ENCODE measurements around the gene IP6K3. TPM values are rescaled to one million over a fixed set of nuclear protein-coding genes. Genes with fewer than 3 reads are reported as not detected.
A peak's percentile ranks its signal among the peaks of the same experiment; 100 is the strongest.

Gene IP6K3
- polyA plus RNA-seq, 3 donors, result not detected

- H3K27ac Mint-ChIP-seq, result no peak overlapping the region
- no peak for DNase-seq
- intact Hi-C loops (cut with micrococcal nuclease), result no loop called here
Measured at GRCh38 chr6:33699131-33699530, 47.6 kb downstream of the IP6K3 start.

GRCh38 chr6:33698494-33698893, 48.2 kb downstream of the IP6K3 start:
- Mint-ChIP-seq H3K4me3 (no peak overlapping the region), H3K4me1 (peaks cover 6% of the 10 kb centered on the region)
- no peaks in the 10 kb centered on the region for H3K4me1 ChIP-seq (ENCODE audit: control insufficient read depth in 1 of 2, insufficient read depth in 2 of 2, low read length in 2 of 2)

More at GRCh38 chr6:33699131-33699530, 47.6 kb downstream of the IP6K3 start:
- no peaks in the 10 kb centered on the region for H3K27me3 ChIP-seq (ENCODE audit: control insufficient read depth in 2 of 2, insufficient read depth in 2 of 2, low read length in 2 of 2)
- H3K9ac ChIP-seq (ENCODE audit: insufficient read depth, low read length, poor library complexity, severe bottlenecking), result no peak overlapping the region
- no peak overlapping the region for H3K4me3 Mint-ChIP-seq
- no peaks in the 10 kb centered on the region for H3K4me1 ChIP-seq (ENCODE audit: control insufficient read depth in 1 of 2, insufficient read depth in 2 of 2, low read length in 2 of 2)
- H3K36me3 ChIP-seq (replicated peaks in 1 of 2; ENCODE audit: control insufficient read depth in 1 of 2, insufficient read depth in 2 of 2, low read length in 2 of 2), result peaks cover 18 to 49% of the 10 kb centered on the region in 2 donors
- no peaks in the 10 kb centered on the region for H4K20me1 ChIP-seq (ENCODE audit: insufficient read depth, low read length)
- peaks cover 6% of the 10 kb centered on the region for H3K4me1 Mint-ChIP-seq
- H3K27me3 Mint-ChIP-seq (ENCODE audit: low read depth in 3 of 3), result peaks cover 0 to 4% (median 0%) of the 10 kb centered on the region in 3 donors
- no peak overlapping the region for H3K27ac ChIP-seq (ENCODE audit: low read depth in 1 of 2, low read length in 2 of 2)
- H3K79me2 ChIP-seq (ENCODE audit: insufficient read depth, low read length), result no peaks in the 10 kb centered on the region
- H3K9me3 ChIP-seq (replicated peaks in 1 of 2; ENCODE audit: control insufficient read depth in 1 of 2, insufficient read depth in 1 of 2, low read length in 2 of 2), result no peaks in the 10 kb centered on the region
- no peak for TF ChIP-seq CTCF (IDR thresholded peaks at IDR 0.05)
- H3K4me3 ChIP-seq (replicated peaks in 1 of 3; ENCODE audit: low read depth in 2 of 3, low read length in 3 of 3), result no peak overlapping the region
- H2AFZ ChIP-seq (ENCODE audit: insufficient read depth, low read depth, low read length, poor library complexity, severe bottlenecking), result no peak overlapping the region
- H3K36me3 Mint-ChIP-seq, result peaks cover 49 to 55% of the 10 kb centered on the region in 2 donors
- H3K9me3 Mint-ChIP-seq, result no peaks in the 10 kb centered on the region
- no peak overlapping the region for H3K4me2 ChIP-seq (replicated peaks; ENCODE audit: extremely low read depth, low read length, poor library complexity, severe bottlenecking)
- WGBS (ENCODE audit: insufficient coverage), result 84% methylated on average over 6 of the region's 8 CpGs

More at GRCh38 chr6:33698494-33698893, 48.2 kb downstream of the IP6K3 start:
- peaks cover 52 to 56% of the 10 kb centered on the region in 2 donors for H3K36me3 Mint-ChIP-seq
- H3K4me2 ChIP-seq (replicated peaks; ENCODE audit: extremely low read depth, low read length, poor library complexity, severe bottlenecking), result no peak overlapping the region
- H3K36me3 ChIP-seq (replicated peaks in 1 of 2; ENCODE audit: control insufficient read depth in 1 of 2, insufficient read depth in 2 of 2, low read length in 2 of 2), result peaks cover 18 to 49% of the 10 kb centered on the region in 2 donors
- H3K27me3 ChIP-seq (ENCODE audit: control insufficient read depth in 2 of 2, insufficient read depth in 2 of 2, low read length in 2 of 2), result no peaks in the 10 kb centered on the region
- H3K27ac ChIP-seq (ENCODE audit: low read depth in 1 of 2, low read length in 2 of 2), result no peak overlapping the region
- DNase-seq, result no peak
- H3K79me2 ChIP-seq (ENCODE audit: insufficient read depth, low read length), result no peaks in the 10 kb centered on the region
- intact Hi-C loops (cut with micrococcal nuclease), result no loop called here
- peaks cover 0 to 4% (median 0%) of the 10 kb centered on the region in 3 donors for H3K27me3 Mint-ChIP-seq (ENCODE audit: low read depth in 3 of 3)
- H3K9me3 Mint-ChIP-seq, result no peaks in the 10 kb centered on the region
- H4K20me1 ChIP-seq (ENCODE audit: insufficient read depth, low read length), result no peaks in the 10 kb centered on the region
- WGBS (ENCODE audit: insufficient coverage), result 86% methylated on average over 8 of the region's 10 CpGs
- H3K9me3 ChIP-seq (replicated peaks in 1 of 2; ENCODE audit: control insufficient read depth in 1 of 2, insufficient read depth in 1 of 2, low read length in 2 of 2), result no peaks in the 10 kb centered on the region
- H3K27ac Mint-ChIP-seq, result peak overlapping the region in 2 of 7 donors; percentile 35 to 45
- H3K9ac ChIP-seq (ENCODE audit: insufficient read depth, low read length, poor library complexity, severe bottlenecking), result no peak overlapping the region
- no peak overlapping the region for H2AFZ ChIP-seq (ENCODE audit: insufficient read depth, low read depth, low read length, poor library complexity, severe bottlenecking)
- no peak for TF ChIP-seq CTCF (IDR thresholded peaks at IDR 0.05)
- H3K4me3 ChIP-seq (replicated peaks in 1 of 3; ENCODE audit: low read depth in 2 of 3, low read length in 3 of 3), result no peak overlapping the region

All from CD14-positive monocyte (primary cell).